Activated gamma-delta T cell treated with anti-CD3 and anti-CD28 coated beads, Interleukin-2, amount 50 U/mL, for 16 hours (primary cell): Measurements from ENCODE around the gene CATSPERZ.
"Not testable (repeated sequence)": the region's sequence is repeated elsewhere in the genome, so short reads cannot be mapped to it uniquely, and the experiment has no call there.

ENCODE experiments used
- DNase-seq: peaks from one replicate; pipeline ENCODE4 v3.0.0-alpha.2; 2020; ENCODE audit warnings: low read depth

CATSPERZ gene

GRCh38 chr11:64321026-64321425 lies 20.9 kb downstream of the CATSPERZ start:
- DNase-seq: no peak

DNA sequence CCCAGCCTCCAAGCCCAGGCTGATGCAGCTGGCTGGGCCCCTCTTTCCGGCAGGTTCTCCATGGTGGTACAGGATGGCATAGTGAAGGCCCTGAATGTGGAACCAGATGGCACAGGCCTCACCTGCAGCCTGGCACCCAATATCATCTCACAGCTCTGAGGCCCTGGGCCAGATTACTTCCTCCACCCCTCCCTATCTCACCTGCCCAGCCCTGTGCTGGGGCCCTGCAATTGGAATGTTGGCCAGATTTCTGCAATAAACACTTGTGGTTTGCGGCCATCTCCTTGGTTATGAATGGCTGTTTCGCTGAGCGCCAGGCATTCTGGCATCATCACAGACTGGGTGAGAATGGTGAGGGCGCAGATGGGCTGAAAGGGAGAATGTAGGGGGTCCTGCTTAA lies 21.4 kb downstream of the CATSPERZ start:
- DNase-seq: no peak

DNA sequence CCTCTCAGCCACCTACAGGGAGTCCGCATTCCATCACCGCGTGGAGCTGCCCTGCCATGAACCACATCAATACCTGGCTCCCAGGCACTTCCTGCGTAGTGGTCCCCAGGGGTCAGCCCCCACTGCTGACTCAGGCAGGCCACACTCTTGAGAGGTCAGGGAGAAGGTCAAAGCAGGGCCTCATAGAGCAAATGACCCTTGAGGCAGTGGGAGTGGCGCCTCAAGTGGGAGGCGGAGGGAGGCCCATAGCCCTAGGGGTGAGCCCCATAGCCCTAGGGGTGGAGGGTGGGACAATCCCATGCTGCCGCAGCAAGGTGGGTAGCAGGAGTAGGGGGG lies 22.7 kb downstream of the CATSPERZ start:
- no peak for DNase-seq

DNA sequence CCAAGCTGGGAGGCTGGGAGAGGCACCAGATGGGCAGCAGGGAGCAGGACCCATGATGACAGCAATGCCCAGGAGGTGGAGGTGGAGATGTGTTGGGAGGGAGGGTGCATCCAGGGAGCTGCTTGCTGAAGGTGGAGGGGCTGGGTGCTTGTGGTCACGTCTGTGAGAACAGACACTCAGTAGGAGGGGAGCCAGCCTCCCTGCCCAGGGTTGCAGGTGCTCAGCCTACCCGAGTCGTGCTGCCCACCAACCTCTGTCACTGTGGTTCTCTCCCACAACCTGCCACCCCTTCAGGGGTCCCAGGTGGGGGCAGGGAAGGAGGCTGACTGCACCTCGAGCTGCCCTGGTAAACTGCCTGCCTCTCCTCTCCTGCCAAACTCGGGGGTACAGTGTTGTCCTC lies 23.2 kb downstream of the CATSPERZ start:
- DNase-seq: no peak

- DNase-seq: not testable (repeated sequence)
Observed at GRCh38 chr11:64323984-64324383, 23.8 kb downstream of the CATSPERZ start.

DNA sequence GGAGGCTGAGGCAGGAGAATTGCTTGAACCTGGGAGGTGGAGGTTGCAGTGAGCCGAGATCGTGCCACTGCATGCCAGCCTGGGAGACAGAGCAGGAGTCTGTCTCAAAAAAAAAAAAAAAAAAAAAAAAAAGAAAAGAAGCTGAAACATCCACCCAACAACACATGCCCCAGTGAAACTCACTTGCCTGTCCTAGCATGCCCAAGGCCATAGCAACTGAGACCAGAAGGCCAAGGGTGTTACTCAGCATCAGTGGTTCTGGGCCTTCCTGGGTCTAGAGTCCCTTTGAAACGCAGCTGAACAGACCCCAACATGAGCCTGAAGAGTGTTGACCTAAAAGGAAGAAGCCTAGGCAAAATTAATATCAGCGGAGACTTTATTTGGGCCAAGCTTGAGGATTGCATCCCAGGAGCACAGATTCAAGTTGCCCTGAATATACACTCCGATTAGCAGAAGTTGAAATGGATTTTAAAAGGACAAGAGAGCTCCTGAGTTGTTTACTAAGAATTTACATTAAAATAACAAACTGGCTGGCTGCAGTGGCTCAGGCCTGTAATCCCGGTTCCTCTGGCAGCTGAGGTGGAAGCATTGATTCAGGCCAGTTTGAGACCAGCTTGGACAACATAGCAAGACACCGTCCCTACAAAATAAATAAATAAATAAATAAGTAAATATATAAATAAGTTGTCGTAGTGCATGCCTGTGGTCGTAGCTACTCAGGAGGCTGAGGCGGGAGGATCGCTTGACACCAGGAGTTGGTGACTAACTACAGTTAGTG lies 24.7 kb downstream of the CATSPERZ start:
- no peak for DNase-seq

DNA sequence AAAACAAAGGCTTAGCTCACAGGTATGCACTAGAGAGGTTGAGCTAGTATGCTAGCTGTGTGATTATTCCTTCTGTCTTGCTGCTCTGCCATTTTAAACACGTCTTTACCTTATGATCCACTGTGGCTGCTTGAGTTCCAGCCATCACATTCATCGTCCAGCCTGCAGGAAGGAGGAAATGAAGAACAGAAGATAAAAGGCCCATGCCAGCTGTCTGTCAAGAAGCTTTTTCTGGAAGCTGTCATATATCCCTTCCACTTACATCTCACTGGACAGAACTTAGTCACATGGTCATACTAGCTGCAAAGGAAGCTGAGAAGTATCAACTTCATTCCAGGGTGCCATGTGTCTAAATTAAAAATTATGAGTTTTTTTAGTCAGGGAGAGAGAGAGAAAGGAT lies 27.2 kb downstream of the CATSPERZ start:
- DNase-seq: no peak

DNA sequence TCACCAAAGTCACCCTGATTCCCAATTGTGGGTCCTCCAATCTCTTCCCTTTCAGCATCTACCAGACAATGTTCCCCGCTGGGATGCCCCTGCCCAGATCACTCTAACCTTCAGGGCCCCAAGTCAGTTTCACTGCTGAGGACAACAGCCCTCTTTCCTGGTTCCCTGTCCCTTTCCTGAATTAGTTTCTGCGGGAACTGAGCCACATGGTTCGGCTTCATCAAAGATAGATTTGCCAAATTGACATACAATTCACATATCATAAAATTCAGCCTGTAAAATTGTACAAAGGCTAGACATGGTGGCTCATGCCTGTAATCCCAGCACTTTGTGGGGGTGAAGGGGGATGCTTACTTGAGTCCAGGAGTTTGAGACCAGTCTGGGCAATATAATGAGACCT lies 27.8 kb downstream of the CATSPERZ start:
- no peak for DNase-seq

DNA sequence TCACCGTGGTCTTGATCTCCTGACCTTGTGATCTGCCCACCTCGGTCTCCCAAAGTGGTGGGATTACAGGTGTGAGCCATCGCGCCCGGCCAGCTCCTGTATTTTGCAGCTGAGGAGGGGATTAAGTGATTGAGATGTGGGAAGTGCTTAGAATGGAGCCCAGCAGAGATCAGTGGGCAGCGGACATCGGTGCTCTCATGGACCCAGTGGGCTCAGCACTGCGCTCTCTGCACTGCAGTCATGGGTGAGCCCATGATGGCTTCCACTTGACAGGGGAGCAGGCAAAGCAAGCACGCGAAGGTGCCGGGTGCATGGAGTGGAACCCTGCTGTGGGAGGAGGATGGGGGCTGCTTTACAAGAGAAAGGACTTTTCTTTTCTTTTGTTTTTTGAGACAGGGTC lies 30.7 kb downstream of the CATSPERZ start:
- no peak for DNase-seq

DNA sequence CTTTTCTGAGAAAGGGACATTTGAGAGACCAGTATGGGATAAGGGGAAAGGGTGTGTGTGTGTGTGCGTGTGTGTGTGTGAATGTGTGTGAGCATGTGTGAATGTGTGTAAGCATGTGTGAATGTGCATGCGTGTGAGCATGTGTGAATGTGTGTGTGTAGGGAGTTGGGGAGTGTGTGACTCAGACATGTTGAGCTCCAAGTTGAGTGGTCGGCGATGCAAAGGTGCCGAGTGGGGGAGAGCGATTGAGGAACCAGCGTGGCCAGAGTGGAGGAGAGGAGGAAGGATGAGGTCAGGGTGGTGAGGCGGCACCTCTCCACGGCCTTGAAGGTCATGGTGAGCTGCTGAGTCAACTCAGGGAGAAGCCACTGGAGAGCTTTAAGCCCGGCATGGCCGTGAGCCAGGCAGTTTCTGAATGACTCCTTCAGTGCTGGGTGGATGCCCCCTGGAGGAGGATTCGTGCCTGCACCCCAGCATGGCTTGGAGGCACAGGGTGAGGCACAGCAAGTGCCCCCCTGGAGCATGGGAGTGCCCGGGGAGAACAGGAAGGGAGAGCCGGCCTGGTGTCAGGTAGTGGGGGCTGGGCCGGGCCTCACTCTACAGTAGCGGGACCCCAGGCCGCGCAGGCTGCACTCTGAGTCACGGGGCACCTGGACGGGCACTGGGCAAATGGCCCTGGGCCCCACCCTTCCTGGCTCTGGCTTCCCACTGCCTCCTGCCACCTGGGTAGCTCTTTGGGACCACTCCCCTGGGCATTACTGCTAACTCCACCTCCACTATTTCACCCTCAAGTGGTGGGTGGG lies 31.6 kb downstream of the CATSPERZ start:
- peak; percentile 75 for DNase-seq

DNA sequence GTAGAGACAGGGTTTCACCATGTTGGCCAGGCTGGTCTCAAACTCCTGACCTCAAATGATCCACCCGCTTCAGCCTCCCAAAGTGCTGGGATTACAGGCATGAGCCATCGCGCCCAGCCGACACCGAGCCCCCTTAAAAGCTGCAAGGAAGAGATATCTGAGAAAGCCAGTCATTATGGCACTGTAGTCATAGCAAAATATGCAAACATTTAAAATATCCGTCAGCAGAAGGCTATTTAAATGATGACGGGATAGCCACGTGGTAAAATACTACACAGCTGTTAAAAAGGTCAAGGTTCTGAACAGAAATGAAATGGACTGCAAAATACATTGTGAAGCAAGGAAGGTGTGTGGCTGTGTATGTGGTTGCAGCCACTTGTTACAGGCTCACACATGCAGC lies 33.4 kb downstream of the CATSPERZ start:
- DNase-seq: no peak

- no peak for DNase-seq
Observed at GRCh38 chr11:64334764-64335735, 34.9 kb downstream of the CATSPERZ start.

- DNase-seq: no peak
Observed at GRCh38 chr11:64337538-64338249, 37.5 kb downstream of the CATSPERZ start.

- DNase-seq: no peak
Observed at GRCh38 chr11:64338716-64339115, 38.6 kb downstream of the CATSPERZ start.

DNA sequence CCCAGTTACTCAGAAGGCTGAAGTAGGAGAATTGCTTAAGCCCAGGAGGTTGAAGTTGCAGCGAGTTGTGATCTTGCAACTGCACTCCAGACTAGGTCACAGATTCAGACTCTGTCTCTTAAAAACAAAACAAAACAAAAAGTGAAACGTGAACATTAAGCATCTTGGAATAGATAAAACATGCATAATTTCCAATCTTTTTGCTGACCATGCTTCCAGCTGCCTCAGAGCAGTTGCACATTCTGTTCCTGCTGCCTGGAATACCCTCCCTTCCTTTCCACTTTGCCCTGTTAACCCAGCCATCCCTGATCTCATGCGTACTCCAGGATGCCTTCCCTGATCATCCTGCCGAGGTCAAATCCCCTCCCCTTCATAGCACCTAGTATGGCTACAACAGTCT lies 39.1 kb downstream of the CATSPERZ start:
- no peak for DNase-seq

GRCh38 chr11:64339754-64340408 lies 39.7 kb downstream of the CATSPERZ start, which contains the start of gene CCDC88B:
Gene CCDC88B, plus strand, starts transcription at chr11:64340204. Its CDS starts 63 bp downstream, at chr11:64340267.
- peak; percentile 85 for DNase-seq

- DNase-seq: peak; percentile 73
Observed at GRCh38 chr11:64340671-64341335, 40.6 kb downstream of the CATSPERZ start.

DNA sequence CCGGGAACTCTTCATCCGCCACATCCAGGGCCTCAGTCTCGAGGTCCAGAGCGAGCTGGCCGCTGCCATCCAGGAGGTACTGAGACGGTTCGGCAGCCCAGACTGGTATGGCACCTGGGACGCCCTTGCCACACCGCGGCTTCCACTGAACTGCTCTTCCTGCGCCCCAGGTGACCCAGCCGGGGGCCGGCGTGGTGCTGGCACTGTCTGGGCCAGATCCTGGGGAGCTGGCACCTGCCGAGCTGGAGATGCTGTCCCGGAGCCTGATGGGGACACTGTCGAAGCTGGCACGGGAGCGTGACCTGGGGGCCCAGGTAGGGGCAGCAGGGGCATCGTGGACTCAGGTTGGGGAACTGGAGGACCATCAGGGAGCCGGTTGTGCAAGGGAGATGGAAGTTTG lies 41.3 kb downstream of the CATSPERZ start:
- no peak for DNase-seq

DNA sequence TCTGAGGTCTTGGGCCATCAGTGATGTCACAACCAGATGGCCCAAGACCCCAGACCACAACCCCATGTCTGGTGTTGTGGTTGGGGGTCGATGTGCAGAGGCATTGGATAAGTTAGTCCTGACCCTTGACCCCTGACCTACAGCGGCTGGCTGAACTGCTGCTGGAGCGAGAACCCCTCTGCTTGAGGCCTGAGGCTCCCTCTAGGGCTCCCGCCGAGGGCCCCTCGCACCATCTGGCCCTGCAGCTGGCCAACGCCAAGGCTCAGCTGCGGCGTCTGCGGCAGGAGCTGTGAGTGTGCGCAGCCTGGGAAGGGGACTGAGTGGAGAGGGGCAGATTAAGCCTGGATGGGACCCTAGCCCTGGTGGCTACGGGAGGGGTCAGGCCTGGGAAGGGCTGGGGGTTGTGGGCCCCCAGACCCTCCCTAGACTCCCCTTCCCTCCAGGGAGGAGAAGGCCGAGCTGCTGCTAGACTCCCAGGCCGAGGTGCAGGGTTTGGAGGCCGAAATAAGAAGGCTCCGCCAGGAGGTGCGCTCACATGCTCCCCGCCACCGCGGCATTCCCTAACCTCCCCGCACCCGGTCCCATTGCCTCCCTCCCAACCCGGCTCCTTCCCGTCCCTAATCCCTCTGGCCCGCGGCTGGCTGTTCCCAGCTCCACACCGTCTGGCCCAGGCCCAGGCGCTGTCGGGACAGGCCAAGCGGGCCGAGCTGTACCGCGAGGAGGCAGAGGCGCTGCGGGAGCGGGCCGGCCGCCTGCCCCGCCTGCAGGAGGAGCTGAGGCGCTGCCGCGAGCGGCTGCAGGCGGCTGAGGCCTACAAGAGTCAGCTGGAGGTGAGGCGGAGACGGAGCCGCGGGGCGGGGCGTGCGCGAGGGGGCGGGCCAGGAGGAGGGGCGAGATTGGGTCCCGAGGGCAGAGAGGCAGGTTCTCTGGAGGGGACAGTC lies 42.0 kb downstream of the CATSPERZ start:
- peak; percentile 80 for DNase-seq
